Erythroblast (primary cell): Measurements from ENCODE around the gene CYP4A22.
"Not testable (repeated sequence)": the region's sequence is repeated elsewhere in the genome, so short reads cannot be mapped to it uniquely, and the experiment has no call there.

Source experiments
- GATA1 ChIP-seq: IDR thresholded peaks from 2 replicates; pipeline ENCODE4 v1.6.1; 2011; ENCODE audit warnings: low read depth, mild to moderate bottlenecking, control low read depth, low read length, moderate library complexity
- POLR2A ChIP-seq: IDR thresholded peaks from 2 replicates; pipeline ENCODE4 v1.6.1; 2011; ENCODE audit warnings: mild to moderate bottlenecking, low read length

DNA sequence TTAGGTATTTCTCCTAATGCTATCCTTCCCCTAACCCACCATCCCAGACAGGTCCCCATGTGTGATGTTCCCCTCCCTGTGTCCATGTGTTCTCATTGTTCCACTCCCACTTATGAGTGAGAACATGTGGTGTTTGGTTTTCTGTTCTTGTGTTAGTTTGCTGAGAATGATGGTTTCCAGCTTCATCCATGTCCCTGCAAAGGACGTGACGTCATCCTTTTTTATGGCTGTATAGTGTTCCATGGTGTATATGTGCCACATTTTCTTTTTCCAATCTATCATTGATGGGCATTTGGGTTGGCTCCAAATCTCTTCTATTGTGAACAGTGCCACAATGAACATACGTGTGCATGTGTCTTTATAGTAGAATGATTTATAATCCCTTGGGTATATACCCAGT lies 4.6 kb upstream of the CYP4A22 start:
- TF ChIP-seq POLR2A, GATA1: not testable (repeated sequence)
